ENCODE results near the gene TPI1.

Gene TPI1

DNA sequence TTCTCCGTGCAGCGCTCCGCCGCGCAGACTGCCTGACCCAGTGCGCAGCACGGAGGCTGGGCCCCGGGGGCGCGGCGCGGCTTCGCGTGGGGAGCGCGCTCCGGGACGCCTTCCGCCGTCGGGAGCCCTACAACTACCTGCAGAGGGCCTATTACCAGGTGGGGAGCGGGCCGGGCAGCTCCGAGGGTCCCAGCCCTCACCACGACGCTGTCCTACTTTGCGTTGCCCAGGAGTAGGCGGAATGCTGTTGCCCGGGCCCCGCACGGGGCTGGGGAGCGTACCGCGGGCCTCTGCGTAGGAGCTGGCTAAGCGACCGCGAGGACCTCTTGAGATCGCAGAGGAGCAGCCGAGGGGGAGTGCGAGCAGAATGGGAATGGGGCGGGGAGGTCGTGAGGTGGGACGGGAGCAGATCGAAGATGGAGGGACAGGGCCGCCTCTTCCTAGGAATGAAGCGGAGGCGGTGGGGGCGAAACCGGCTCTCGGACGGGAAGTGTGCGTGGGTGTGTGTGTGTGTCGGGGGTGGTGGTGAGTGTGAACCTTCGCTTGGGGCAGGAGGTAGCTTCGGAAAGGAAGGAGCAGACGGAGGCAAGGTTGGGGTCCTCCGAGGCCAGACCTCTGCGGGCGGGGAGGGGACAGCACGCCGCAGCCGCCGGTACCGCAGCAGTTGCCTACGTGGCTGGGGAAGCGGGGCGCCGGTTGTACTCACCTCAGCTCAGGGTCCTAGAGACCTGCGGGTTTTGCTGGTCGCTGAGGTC is 38.4 kb upstream of the TPI1 start:
- no peaks in the 10 kb centered on the region for H3K36me3 ChIP-seq (ENCODE audit: insufficient read depth)
- no peak overlapping the region for H3K4me3 ChIP-seq (IDR thresholded peaks at IDR 0.05; ENCODE audit: insufficient read depth, low read depth, low read length)
- H3K27me3 ChIP-seq (ENCODE audit: insufficient read depth, low read depth), result peaks cover 69% of the 10 kb centered on the region
- H2AFZ ChIP-seq (ENCODE audit: low read depth), result no peak overlapping the region
- H3K27ac ChIP-seq, result no peak overlapping the region
- H4K20me1 ChIP-seq (ENCODE audit: insufficient read depth), result no peaks in the 10 kb centered on the region
- no peak overlapping the region for H3K9ac ChIP-seq
- H3K4me2 ChIP-seq, result no peak overlapping the region
- no peaks in the 10 kb centered on the region for H3K79me2 ChIP-seq (ENCODE audit: insufficient read depth, low read depth)
- peaks cover 6% of the 10 kb centered on the region for H3K4me1 ChIP-seq (ENCODE audit: low read depth, poor library complexity, severe bottlenecking)
- TF ChIP-seq, protein P1, sequence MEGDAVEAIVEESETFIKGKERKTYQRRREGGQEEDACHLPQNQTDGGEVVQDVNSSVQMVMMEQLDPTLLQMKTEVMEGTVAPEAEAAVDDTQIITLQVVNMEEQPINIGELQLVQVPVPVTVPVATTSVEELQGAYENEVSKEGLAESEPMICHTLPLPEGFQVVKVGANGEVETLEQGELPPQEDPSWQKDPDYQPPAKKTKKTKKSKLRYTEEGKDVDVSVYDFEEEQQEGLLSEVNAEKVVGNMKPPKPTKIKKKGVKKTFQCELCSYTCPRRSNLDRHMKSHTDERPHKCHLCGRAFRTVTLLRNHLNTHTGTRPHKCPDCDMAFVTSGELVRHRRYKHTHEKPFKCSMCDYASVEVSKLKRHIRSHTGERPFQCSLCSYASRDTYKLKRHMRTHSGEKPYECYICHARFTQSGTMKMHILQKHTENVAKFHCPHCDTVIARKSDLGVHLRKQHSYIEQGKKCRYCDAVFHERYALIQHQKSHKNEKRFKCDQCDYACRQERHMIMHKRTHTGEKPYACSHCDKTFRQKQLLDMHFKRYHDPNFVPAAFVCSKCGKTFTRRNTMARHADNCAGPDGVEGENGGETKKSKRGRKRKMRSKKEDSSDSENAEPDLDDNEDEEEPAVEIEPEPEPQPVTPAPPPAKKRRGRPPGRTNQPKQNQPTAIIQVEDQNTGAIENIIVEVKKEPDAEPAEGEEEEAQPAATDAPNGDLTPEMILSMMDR (conservative IDR thresholded peaks at IDR 0.05; ENCODE audit: low read depth, low read length), result no peak

DNA sequence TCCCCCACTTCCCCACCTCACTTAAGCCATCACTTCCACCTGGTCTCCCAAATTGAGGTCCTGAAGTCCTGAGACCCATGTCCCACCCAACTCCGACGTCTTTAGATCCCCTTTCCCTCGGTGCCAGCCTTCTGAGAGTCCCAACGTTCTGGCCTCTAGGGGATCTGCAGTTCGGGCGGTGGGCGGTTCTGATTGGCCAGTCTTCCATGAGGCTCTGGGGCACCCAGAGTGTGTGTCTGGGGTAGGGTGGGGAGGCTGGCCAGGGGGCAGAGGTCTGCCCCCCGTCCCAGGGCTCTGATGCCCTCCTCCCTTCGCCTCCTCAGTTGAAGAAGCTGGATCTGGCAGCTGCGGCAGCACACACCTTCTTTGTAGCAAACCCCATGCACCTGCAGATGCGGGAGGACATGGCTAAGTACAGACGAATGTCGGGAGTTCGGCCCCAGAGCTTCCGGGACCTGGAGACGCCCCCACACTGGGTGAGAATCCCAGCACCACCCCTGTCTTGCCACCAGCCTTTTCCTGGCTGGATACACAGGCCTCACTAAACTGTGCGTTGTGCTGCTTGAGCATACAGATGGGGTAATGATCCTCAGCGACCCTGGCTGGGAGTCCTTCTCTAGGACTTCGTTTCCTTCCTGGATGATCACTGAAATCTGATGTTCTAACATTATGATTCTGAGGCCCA is 37.7 kb upstream of the TPI1 start:
- Histone ChIP-seq H3K4me1 (ENCODE audit: low read depth, poor library complexity, severe bottlenecking) (peaks cover 6% of the 10 kb centered on the region), H4K20me1 (ENCODE audit: insufficient read depth) (no peaks in the 10 kb centered on the region), H3K27ac (no peak overlapping the region), H3K4me3 (IDR thresholded peaks at IDR 0.05; ENCODE audit: insufficient read depth, low read depth, low read length) (no peak overlapping the region), H3K36me3 (ENCODE audit: insufficient read depth) (no peaks in the 10 kb centered on the region), H3K79me2 (ENCODE audit: insufficient read depth, low read depth) (no peaks in the 10 kb centered on the region), H3K4me2 (no peak overlapping the region), H3K9ac (no peak overlapping the region), H2AFZ (ENCODE audit: low read depth) (no peak overlapping the region), H3K27me3 (ENCODE audit: insufficient read depth, low read depth) (peaks cover 69% of the 10 kb centered on the region)
- TF ChIP-seq, protein P1 (conservative IDR thresholded peaks at IDR 0.05; ENCODE audit: low read depth, low read length), result no peak

DNA sequence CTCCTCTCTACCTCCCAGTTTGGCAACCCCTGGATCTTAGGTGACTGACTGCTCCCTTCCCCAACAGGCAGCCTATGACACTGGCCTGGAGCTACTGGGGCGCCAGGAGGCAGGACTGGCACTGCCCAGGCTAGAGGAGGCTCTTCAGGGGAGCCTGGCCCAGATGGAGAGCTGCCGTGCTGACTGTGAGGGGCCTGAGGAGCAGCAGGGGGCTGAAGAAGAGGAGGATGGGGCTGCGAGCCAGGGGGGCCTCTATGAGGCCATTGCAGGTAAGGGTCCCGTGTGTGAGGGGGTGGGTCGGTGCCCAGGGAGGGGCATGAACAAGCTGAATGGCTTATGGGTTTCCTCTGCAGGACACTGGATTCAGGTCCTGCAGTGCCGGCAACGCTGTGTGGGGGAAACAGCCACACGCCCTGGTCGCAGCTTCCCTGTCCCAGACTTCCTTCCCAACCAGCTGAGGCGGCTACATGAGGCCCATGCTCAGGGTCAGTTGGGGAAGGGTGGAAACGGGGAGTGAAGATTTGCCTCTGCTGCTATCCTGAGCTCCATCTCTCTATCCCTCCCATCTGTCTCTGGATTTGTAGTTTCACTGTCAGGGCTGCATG is 36.9 kb upstream of the TPI1 start:
- H3K36me3 ChIP-seq (ENCODE audit: insufficient read depth), result no peaks in the 10 kb centered on the region
- no peaks in the 10 kb centered on the region for H4K20me1 ChIP-seq (ENCODE audit: insufficient read depth)
- no peak overlapping the region for H3K4me3 ChIP-seq (IDR thresholded peaks at IDR 0.05; ENCODE audit: insufficient read depth, low read depth, low read length)
- H2AFZ ChIP-seq (ENCODE audit: low read depth), result no peak overlapping the region
- TF ChIP-seq, protein P1 (conservative IDR thresholded peaks at IDR 0.05; ENCODE audit: low read depth, low read length), result no peak
- peaks cover 5% of the 10 kb centered on the region for H3K4me1 ChIP-seq (ENCODE audit: low read depth, poor library complexity, severe bottlenecking)
- H3K79me2 ChIP-seq (ENCODE audit: insufficient read depth, low read depth), result no peaks in the 10 kb centered on the region
- H3K9ac ChIP-seq, result no peak overlapping the region
- no peak overlapping the region for H3K4me2 ChIP-seq
- no peak overlapping the region for H3K27ac ChIP-seq
- peaks cover 67% of the 10 kb centered on the region for H3K27me3 ChIP-seq (ENCODE audit: insufficient read depth, low read depth)

GRCh38 chr12:6830999-6831398 is 36.3 kb upstream of the TPI1 start:
- Histone ChIP-seq H3K4me1 (ENCODE audit: low read depth, poor library complexity, severe bottlenecking) (no peaks in the 10 kb centered on the region), H3K79me2 (ENCODE audit: insufficient read depth, low read depth) (no peaks in the 10 kb centered on the region), H2AFZ (ENCODE audit: low read depth) (no peak overlapping the region), H3K27ac (no peak overlapping the region), H3K9ac (no peak overlapping the region), H4K20me1 (ENCODE audit: insufficient read depth) (no peaks in the 10 kb centered on the region), H3K4me2 (no peak overlapping the region), H3K27me3 (ENCODE audit: insufficient read depth, low read depth) (peaks cover 63% of the 10 kb centered on the region), H3K36me3 (ENCODE audit: insufficient read depth) (no peaks in the 10 kb centered on the region), H3K4me3 (IDR thresholded peaks at IDR 0.05; ENCODE audit: insufficient read depth, low read depth, low read length) (no peak overlapping the region)
- TF ChIP-seq, protein P1 (conservative IDR thresholded peaks at IDR 0.05; ENCODE audit: low read depth, low read length), result no peak

All from KMS-11 (cell line).